ENCODE results near the gene RBM23. TPM values are rescaled to one million over a fixed set of nuclear protein-coding genes. Genes with fewer than 3 reads are reported as not detected.
A peak's percentile ranks its signal among the peaks of the same experiment; 100 is the strongest.
"Not testable (repeated sequence)": the region's sequence is repeated elsewhere in the genome, so short reads cannot be mapped to it uniquely, and the experiment has no call there.

RBM23 gene
- total RNA-seq, 1 donor from 2014 or later: 110 TPM

GRCh38 chr14:22870811-22871223 is 48.1 kb downstream of the RBM23 start:
- H3K27me3 Mint-ChIP-seq: no peaks in the 10 kb centered on the region
- peak overlapping the region; percentile 91 for H3K4me3 Mint-ChIP-seq (ENCODE audit: low read depth)
- no peak for TF ChIP-seq CTCF (IDR thresholded peaks at IDR 0.05; ENCODE audit: unreplicated experiment)
- peak overlapping the region; percentile 100 for H3K27ac Mint-ChIP-seq
- peaks cover 6% of the 10 kb centered on the region for H3K36me3 Mint-ChIP-seq (ENCODE audit: insufficient read depth)
- H3K4me1 Mint-ChIP-seq (ENCODE audit: low read depth): peaks cover 14% of the 10 kb centered on the region
- H3K9me3 Mint-ChIP-seq (ENCODE audit: low read depth): no peaks in the 10 kb centered on the region
- DNase-seq (ENCODE audit: low spot score, unreplicated experiment): no peak

- no peak overlapping the region for H3K4me3 Mint-ChIP-seq (ENCODE audit: low read depth)
Observed at GRCh38 chr14:22866874-22867273, 52.1 kb downstream of the RBM23 start.

GRCh38 chr14:22865424-22866405 is 53.2 kb downstream of the RBM23 start:
- TF ChIP-seq CTCF (IDR thresholded peaks at IDR 0.05; ENCODE audit: unreplicated experiment): peak; percentile 28
- H3K4me1 Mint-ChIP-seq (ENCODE audit: low read depth): peaks cover 4% of the 10 kb centered on the region
- H3K27ac Mint-ChIP-seq: no peak overlapping the region
- no peaks in the 10 kb centered on the region for H3K36me3 Mint-ChIP-seq (ENCODE audit: insufficient read depth)
- H3K4me3 Mint-ChIP-seq (ENCODE audit: low read depth): no peak overlapping the region
- H3K9me3 Mint-ChIP-seq (ENCODE audit: low read depth): no peaks in the 10 kb centered on the region
- DNase-seq (ENCODE audit: low spot score, unreplicated experiment): no peak
- no peaks in the 10 kb centered on the region for H3K27me3 Mint-ChIP-seq

More at GRCh38 chr14:22866874-22867273, 52.1 kb downstream of the RBM23 start:
- peaks cover 9% of the 10 kb centered on the region for H3K4me1 Mint-ChIP-seq (ENCODE audit: low read depth)
- H3K27ac Mint-ChIP-seq: no peak overlapping the region
- no peak for DNase-seq (ENCODE audit: low spot score, unreplicated experiment)
- TF ChIP-seq CTCF (IDR thresholded peaks at IDR 0.05; ENCODE audit: unreplicated experiment): no peak
- H3K27me3 Mint-ChIP-seq: no peaks in the 10 kb centered on the region
- H3K36me3 Mint-ChIP-seq (ENCODE audit: insufficient read depth): no peaks in the 10 kb centered on the region
- H3K9me3 Mint-ChIP-seq (ENCODE audit: low read depth): no peaks in the 10 kb centered on the region

GRCh38 chr14:22864979-22865378 is 54.0 kb downstream of the RBM23 start:
- no peaks in the 10 kb centered on the region for H3K27me3 Mint-ChIP-seq
- no peak for DNase-seq (ENCODE audit: low spot score, unreplicated experiment)
- no peaks in the 10 kb centered on the region for H3K9me3 Mint-ChIP-seq (ENCODE audit: low read depth)
- H3K36me3 Mint-ChIP-seq (ENCODE audit: insufficient read depth): no peaks in the 10 kb centered on the region
- H3K4me1 Mint-ChIP-seq (ENCODE audit: low read depth): no peaks in the 10 kb centered on the region
- no peak for TF ChIP-seq CTCF (IDR thresholded peaks at IDR 0.05; ENCODE audit: unreplicated experiment)
- no peak overlapping the region for H3K4me3 Mint-ChIP-seq (ENCODE audit: low read depth)
- H3K27ac Mint-ChIP-seq: no peak overlapping the region

- no peaks in the 10 kb centered on the region for H3K4me1 Mint-ChIP-seq (ENCODE audit: low read depth)
- no peaks in the 10 kb centered on the region for H3K36me3 Mint-ChIP-seq (ENCODE audit: insufficient read depth)
- TF ChIP-seq CTCF (IDR thresholded peaks at IDR 0.05; ENCODE audit: unreplicated experiment): no peak
- H3K9me3 Mint-ChIP-seq (ENCODE audit: low read depth): no peaks in the 10 kb centered on the region
- no peak for DNase-seq (ENCODE audit: low spot score, unreplicated experiment)
- H3K4me3 Mint-ChIP-seq (ENCODE audit: low read depth): no peak overlapping the region
- no peak overlapping the region for H3K27ac Mint-ChIP-seq
- H3K27me3 Mint-ChIP-seq: no peaks in the 10 kb centered on the region
Observed at GRCh38 chr14:22861651-22862050, 57.3 kb downstream of the RBM23 start.

- H3K27ac Mint-ChIP-seq, H3K27me3 Mint-ChIP-seq: not testable (repeated sequence)
Observed at GRCh38 chr14:22860377-22860776, 58.6 kb downstream of the RBM23 start.

More at GRCh38 chr14:22860377-22860776, 58.6 kb downstream of the RBM23 start:
- not testable (repeated sequence) for H3K4me3 Mint-ChIP-seq (ENCODE audit: low read depth); DNase-seq (ENCODE audit: low spot score, unreplicated experiment); H3K36me3 Mint-ChIP-seq (ENCODE audit: insufficient read depth); H3K9me3 Mint-ChIP-seq (ENCODE audit: low read depth); H3K4me1 Mint-ChIP-seq (ENCODE audit: low read depth)
